Activated CD4-positive, alpha-beta T cell treated with anti-CD3 and anti-CD28 coated beads, Interleukin-2, Interleukin-6, amounts not matched to agents 100 ng/mL and 50 ng/mL, durations not matched to agents 16 hours and 8 hours (primary cell): ENCODE measurements around the gene NPRL2.

Experiments used
- DNase-seq: peaks from one replicate; pipeline ENCODE4 v3.0.0-alpha.2; 2020

Gene NPRL2

DNA sequence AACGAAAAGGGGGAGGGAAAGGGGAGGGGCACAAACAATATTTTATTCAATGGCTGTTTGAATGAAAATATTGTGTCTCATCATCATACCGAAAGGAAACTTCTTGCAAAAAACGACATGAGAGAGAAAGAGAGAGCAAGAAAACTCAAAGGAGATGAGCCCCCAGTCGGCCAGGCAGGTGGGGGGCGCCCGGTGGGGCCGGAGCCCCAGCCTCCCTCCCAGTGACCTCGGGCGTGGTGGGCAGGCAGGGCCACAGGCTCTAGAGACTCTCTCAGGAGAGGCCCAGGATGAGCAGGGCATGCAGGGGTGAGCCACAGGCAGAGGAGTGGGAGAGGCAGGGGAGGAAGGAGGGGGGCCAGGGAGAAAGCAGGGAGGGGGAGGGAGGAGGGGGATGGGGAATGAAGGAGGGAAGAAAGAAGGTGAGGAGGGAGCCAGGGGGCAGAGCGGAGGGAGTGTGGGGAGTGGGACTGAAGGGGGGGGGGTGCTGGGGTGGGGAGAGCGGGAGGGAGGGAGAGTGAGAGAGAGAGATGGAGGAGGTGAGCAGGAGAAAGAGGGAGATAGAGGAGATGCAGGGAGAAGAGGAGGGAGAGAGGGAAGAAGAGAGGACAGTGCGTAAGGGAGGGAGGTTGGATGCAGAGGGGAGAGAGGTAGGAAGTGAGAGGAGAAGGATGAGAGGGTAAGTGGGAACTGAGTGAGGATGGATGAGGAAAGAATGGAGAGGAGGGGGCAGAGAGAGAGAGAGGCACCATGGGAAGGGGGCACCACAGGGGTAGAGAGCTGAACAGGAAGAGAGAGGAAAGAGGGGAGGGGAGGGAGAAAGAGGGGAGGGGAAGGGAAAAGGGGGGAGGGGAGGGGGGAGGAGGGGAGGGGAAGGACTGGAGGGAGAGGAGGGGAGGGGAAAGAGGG, 22.8 kb upstream of the NPRL2 start:
- DNase-seq: no peak

GRCh38 chr3:50372349-50372748, 21.8 kb upstream of the NPRL2 start:
- DNase-seq: no peak

DNA sequence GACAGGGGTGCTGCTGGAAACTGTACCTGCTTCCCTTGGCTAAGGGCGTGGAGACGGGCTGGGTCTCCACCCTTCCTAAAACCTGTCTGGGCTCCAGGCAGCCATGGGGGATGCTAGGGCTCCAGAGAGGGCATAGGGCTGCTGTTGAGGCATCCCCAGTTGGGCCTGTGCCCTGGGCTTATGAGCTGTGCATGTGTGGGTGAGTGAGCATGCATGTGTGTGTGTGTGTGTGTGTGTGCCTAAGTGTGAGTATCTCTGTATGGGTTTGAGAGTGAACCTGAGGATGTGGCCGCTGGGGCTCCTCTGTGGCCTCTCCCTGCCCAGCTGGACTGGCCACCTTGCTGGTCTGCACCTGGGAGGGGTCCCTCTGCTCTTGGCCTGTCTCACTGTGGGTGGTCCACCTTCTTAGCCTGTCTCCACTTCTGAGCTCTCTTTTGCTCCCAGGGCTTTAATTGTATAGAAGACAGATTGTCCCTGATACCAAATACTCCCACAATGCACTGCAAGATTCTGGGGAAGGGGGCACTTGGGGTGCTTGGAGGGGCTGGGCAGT, 20.6 kb upstream of the NPRL2 start:
- no peak for DNase-seq

DNA sequence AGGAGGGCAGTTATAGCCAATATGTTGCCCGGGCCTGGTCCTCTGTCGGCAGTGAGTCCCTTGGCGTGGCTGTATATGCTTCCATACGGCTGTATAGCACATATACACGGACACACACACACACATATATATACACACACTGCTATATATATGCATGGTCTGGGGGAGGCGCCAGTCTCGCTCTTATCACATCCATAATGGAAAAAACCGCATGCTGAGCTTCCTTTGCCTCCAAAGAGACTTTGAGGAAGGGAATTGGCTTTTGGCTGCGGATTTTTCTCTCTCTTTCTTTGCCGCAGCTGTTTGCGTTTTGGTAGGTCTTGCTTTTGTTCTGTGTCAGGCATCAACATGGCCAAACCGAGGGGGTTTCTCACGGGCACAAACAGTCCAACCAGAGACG, 20.0 kb upstream of the NPRL2 start:
- no peak for DNase-seq

- no peak for DNase-seq
Measured at GRCh38 chr3:50369012-50369670, 18.6 kb upstream of the NPRL2 start.

- DNase-seq: no peak
Measured at GRCh38 chr3:50365842-50366220, 15.3 kb upstream of the NPRL2 start.

- peak; percentile 95 for DNase-seq
Measured at GRCh38 chr3:50365080-50365841, 14.7 kb upstream of the NPRL2 start.

DNA sequence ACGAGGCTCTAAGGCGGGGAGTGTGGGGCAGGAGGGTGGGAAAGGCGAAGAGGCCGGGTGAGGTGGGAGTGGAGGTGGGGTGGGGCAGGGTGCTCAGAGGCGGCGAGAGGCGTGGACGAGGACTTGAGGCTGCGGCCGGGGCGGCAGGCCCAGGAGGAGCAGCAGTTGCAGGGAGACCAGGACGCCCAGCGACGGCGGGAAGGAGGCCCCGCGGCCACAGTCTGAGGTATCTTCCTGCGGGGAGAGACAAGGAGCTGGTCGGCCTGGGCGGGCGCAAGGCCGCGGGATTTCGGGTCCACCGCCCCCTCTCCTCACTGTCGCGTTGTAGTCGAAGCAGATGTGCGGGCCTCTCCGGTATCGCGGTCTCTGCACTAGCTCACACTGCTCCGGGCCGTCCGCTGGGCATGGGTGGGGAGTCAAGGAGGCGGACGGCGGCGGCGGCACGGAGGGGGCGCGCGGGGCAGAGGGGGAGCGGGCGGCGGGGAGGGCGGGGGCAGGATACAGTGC, 14.1 kb upstream of the NPRL2 start:
- no peak for DNase-seq

GRCh38 chr3:50359760-50360110, 9.2 kb upstream of the NPRL2 start:
- DNase-seq: no peak

GRCh38 chr3:50358911-50359759, 8.6 kb upstream of the NPRL2 start, which contains the start of gene TMEM115:
TSS of gene TMEM115 (minus strand) at chr3:50359521. CDS start at chr3:50359063, 458 bp downstream.
- peak; percentile 99 for DNase-seq

GRCh38 chr3:50358355-50358910, 7.9 kb upstream of the NPRL2 start:
- no peak for DNase-seq

- DNase-seq: no peak
Measured at GRCh38 chr3:50357481-50357880, 6.9 kb upstream of the NPRL2 start.

DNA sequence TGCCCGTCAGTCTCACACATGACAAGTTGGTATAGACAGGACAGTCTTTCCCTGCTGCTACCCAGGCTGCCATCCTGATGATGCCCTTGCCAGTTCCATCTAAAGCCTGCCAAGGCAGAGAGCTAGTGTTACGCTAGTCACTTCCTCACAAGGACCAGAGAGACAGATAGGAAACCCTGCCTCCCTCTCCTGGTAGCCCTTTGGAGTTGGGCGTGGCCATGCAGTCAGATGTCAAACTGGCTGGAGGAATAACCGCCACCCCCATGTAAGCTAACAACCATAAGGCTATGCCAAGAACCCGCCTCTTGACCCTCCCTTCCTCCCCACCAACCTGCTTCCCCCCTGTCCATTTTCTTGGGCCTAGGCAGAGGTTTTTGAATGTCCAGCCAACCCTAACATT, 6.0 kb upstream of the NPRL2 start:
- DNase-seq: no peak

- no peak for DNase-seq
Measured at GRCh38 chr3:50355829-50356552, 5.4 kb upstream of the NPRL2 start.

DNA sequence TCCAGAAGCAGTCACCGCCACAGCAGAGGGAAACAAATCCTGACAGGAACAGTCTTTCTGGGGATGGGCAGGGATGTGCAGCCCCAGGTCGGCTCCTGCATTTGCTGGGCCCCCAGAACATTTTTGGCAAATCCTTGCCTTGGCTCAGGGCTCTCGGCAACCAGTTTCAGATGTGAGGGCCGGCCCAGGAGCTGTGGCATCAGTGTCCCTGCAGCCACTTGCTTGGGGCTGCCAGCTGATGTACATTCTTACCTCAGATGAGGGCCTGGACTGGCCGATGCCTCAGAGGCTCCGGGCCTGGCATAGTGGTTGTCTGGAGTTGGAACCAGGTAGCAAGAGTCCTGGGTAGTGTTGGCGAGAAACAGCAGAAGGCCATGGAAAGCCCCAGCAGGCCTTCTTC, 4.3 kb upstream of the NPRL2 start:
- DNase-seq: no peak

DNA sequence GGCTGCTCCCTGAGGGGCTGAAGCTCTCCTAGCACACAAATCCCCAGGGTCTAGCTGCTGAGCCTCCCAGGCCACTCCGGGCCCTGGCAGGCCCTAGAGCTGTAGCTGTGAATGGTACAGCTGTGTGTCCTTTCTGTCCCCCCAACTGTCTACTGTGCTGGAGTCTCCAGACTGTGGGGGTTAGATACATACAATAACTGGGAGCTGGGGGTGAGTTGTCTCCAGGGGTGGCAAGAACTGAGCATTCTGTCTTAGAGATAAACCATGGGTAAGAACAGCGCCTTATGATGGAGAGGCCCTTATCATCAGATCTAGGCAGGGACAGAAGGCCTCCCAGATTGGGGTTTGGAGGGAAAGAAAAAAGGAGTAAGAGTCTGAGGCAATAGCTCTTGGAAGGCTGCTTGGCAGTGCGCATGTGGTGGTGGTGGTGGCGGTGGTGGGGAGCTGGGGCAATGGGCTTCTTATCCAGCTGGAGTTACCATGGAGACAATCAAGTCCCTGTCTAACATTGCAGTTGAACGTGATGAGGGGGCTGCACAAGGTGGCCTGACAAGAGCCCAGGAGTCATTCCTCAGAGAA, 3.7 kb upstream of the NPRL2 start:
- DNase-seq: no peak

DNA sequence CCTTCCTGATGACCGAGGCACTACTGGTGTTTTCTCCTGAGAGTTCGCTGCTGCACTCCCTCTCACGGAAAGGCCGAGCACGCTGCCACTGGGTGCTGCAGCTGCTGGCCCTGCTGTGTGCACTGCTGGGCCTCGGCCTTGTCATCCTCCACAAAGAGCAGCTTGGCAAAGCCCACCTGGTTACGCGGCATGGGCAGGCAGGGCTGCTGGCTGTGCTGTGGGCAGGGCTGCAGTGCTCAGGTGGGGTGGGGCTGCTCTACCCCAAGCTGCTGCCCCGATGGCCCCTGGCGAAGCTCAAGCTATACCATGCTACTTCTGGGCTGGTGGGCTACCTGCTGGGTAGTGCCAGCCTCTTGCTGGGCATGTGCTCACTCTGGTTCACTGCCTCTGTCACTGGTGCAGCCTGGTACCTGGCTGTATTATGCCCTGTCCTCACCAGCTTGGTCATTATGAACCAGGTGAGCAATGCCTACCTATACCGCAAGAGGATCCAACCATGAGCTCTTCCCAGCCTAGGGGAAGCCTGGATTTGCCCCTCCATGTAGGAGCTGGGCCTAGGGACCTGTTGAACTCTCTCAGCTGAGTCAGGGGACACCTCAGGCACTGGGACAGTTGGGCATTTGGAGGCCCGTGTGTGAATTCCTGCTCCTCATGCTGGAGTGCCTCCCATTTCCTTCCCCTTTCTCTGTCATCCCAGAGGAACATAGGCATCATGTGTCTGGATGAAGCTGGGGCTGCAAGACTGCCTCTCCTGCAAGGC, 2.9 kb upstream of the NPRL2 start:
- no peak for DNase-seq

GRCh38 chr3:50352781-50353180, 2.2 kb upstream of the NPRL2 start:
- no peak for DNase-seq

DNA sequence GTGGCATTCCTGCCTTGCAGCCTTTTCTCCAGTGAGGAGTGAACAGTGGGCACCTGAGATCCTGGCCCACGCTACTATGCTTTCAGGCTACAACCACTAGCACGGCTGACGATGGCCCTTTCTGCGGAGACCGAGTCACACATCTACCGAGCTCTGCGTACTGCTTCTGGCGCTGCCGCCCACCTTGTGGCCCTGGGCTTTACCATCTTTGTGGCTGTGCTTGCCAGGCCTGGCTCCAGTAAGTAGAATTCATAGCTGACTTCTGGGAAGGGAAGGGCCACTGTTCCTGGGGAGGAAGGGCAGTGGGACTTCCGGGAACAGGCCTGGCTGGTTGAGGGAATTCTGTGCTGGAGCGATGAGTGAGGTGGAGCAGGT, 735 bp upstream of the NPRL2 start:
- DNase-seq: no peak

GRCh38 chr3:50350213-50350526, 405 bp downstream of the NPRL2 start:
- DNase-seq: no peak
